Testis (tissue), 2 donors: ENCODE measurements around the gene TMEM182.

Experiments
- CTCF ChIP-seq, 3 experiments: fragments of 450-650 bp in 2 of 3; fragments of 200-600 bp in 1 of 3; sonication (generic) in 1 of 3; IDR thresholded peaks; one replicate each; pipeline ENCODE4 v1.5.1; 2016 to 2019; ENCODE audit warnings: antibody characterized with exemption in 3 of 3, mild to moderate bottlenecking in 2 of 3, moderate library complexity in 1 of 3
- POLR2A ChIP-seq: fragments of 450-650 bp; IDR thresholded peaks from one replicate; pipeline ENCODE4 v1.6.1; 2017; ENCODE audit warnings: antibody characterized with exemption, mild to moderate bottlenecking, moderate library complexity

DNA sequence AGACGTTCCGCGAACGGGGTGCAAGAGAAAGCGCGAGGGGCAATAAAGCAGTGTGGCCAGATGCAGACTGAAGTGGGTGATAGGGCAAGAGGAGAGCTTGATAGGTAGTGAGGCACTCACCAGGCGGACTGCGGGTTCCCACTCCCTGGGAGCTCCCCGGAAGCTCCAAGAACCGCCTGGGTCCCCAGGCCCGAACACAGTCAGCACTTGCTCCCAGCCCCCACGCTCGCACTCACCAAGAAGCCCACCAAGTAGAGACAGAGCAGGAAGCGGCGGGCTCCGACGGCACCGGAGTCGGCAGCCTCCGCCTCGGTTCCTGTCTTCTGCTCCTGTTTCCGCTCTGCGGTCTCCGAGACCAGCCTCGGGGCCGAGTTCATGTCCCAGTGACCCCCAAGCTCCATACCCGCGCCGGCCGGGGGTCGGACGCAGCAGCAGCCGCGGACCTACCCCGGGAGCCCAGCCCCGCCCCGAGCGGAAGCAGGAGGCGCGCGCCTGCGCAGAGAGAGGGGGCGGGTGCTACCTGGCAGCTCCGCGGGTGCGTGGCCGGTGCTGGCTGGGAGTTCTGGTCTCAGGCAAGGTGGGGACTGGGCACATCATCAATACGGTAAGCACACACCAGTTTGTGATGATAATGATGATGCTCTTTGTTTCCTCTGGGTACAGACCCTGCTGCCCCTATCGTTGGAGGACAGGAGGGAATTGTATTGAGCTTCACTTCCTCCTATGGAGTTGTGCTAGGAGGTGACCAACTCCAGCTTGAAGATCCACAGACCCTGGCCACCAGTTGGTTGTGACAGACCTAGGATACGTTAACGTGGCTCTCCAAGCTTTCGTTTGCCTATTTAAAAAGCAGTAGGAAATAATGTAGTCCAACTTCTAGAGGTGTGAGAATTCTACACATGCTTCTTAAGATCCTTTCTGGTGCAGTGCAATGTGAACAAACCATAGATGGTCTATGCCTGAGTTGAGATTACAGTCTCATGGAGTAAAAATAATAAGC, 25.1 kb upstream of the TMEM182 start:
- TF ChIP-seq CTCF (IDR thresholded peaks at IDR 0.05) (no peak), POLR2A (no peak)
